Measurements from ENCODE around the gene RPL36. TPM values are rescaled to one million over a fixed set of nuclear protein-coding genes. Genes with fewer than 3 reads are reported as not detected.
A peak's percentile ranks its signal among the peaks of the same experiment; 100 is the strongest.

Gene RPL36
- total and polyA plus RNA-seq, 9 of the 15 experiments (the other 6 are each of a cell fraction or from before 2014, with no cell fraction given), result 350 to 3,412 (median 1,507) TPM

DNA sequence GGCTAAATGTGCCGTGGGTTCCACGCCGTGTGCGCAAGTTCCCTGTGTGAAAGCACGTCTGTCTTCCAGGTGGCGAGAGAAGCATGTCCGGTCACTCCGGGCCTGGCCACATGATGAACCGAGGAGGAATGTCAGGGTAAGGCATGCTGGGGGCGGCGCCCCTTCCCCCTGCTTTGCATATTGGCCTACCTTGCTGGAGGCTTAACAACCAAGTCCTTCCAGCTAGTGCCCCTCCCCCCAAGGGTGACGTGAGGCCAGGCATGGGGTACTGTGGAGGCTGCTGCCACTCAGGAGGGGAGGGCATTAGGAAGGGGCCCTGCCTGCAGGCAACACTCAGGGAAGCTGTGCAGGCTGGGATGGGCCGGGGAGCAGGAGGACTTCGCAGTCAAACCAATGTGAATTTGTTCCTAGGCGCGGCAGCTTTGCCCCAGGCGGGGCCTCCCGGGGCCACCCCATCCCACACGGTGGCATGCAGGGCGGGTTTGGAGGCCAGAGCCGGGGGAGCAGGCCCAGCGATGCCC lies 22.3 kb upstream of the RPL36 start:
- H3K9me1 ChIP-seq (ENCODE audit: control insufficient read depth, insufficient read depth, low read length), result peaks cover 2% of the 10 kb centered on the region
- peak overlapping the region in 1 of 2 experiments; percentile 18; a peak in 1 of 4 replicates for H3K9ac ChIP-seq (ENCODE audit: insufficient read depth in 1 of 2, low read depth in 2 of 2, low read length in 2 of 2)
- no peak overlapping the region for H3K4me3 ChIP-seq
- no peak overlapping the region for H3K27ac ChIP-seq (ENCODE audit: extremely low read depth, low read depth, low read length)
- no peaks in the 10 kb centered on the region for H3K79me2 ChIP-seq (ENCODE audit: control insufficient read depth, insufficient read depth, low read length)
- peaks cover 0 to 9% of the 10 kb centered on the region in 2 experiments; a peak in 2 of 5 replicates for H3K4me1 ChIP-seq (replicated peaks in 1 of 2; ENCODE audit: control insufficient read depth in 2 of 2, insufficient read depth in 2 of 2, low read length in 2 of 2)
- intact Hi-C loops (cut with micrococcal nuclease) (no loop called here), in situ Hi-C loops (cut with MboI) (no loop called here)
- peaks cover 70% of the 10 kb centered on the region for H3K36me3 ChIP-seq (ENCODE audit: control insufficient read depth, insufficient read depth, low read length)
- no peak overlapping the region for H3K4me2 ChIP-seq (ENCODE audit: insufficient read depth, low read length)
- H3K9me3 ChIP-seq (replicated peaks; ENCODE audit: control insufficient read depth, insufficient read depth, low read depth, low read length), result no peaks in the 10 kb centered on the region
- no peaks in the 10 kb centered on the region; the same call in 1 of the 2 replicates for H4K20me1 ChIP-seq (replicated peaks; ENCODE audit: control insufficient read depth, insufficient read depth, low read length)
- ATAC-seq (no peak; the same call in 1 of the 3 replicates), FAIRE-seq (no peak), DNase-seq (ENCODE audit: extremely low read depth in 1 of 4, low spot score in 3 of 4) (peak in 1 of 4 experiments; percentile 38)
- 95% methylated on average over 17 of the region's 22 CpGs for WGBS (ENCODE audit: insufficient coverage, low coverage, missing lambda C conversion rate)
- CTCF ChIA-PET (ENCODE audit: low intra/inter-chr PET ratio), result no interaction called here
- no peaks in the 10 kb centered on the region for H3K27me3 ChIP-seq (ENCODE audit: control insufficient read depth in 2 of 2, insufficient read depth in 2 of 2, low read length in 2 of 2)
- TF ChIP-seq POLR2G (IDR thresholded peaks at IDR 0.05; ENCODE audit: low read depth, low read length) (peak; percentile 62), ZNF586 (CRISPR knock-in tag; conservative IDR thresholded peaks at IDR 0.05) (no peak), RBM22 (IDR thresholded peaks at IDR 0.05; ENCODE audit: low read depth, low read length, poor library complexity, severe bottlenecking) (peak; percentile 74), SUPT5H (IDR thresholded peaks at IDR 0.05) (peak; percentile 33; the same call in 1 of the 2 replicates)
- BruUV-seq (replicated peaks), result TSS peak; percentile 22
- H2AFZ ChIP-seq (ENCODE audit: low read depth, low read length), result no peak overlapping the region
- POLR2A ChIA-PET, result interaction anchor here (0.6 to 1.2 kb wide), 2 partner anchors 9 to 82 kb away, joined by 3 read pairs; no protein-coding TSS in a partner anchor

GRCh38 chr19:5669212-5669611 lies 20.9 kb upstream of the RPL36 start:
- Histone ChIP-seq H3K4me2 (ENCODE audit: insufficient read depth, low read length) (no peak overlapping the region), H3K27me3 (ENCODE audit: control insufficient read depth in 2 of 2, insufficient read depth in 2 of 2, low read length in 2 of 2) (no peaks in the 10 kb centered on the region), H3K27ac (ENCODE audit: extremely low read depth, low read depth, low read length) (no peak overlapping the region), H3K9me1 (ENCODE audit: control insufficient read depth, insufficient read depth, low read length) (peaks cover 2% of the 10 kb centered on the region), H4K20me1 (replicated peaks; ENCODE audit: control insufficient read depth, insufficient read depth, low read length) (no peaks in the 10 kb centered on the region; the same call in 1 of the 2 replicates), H3K4me1 (replicated peaks in 1 of 2; ENCODE audit: control insufficient read depth in 2 of 2, insufficient read depth in 2 of 2, low read length in 2 of 2) (peaks cover 0 to 9% of the 10 kb centered on the region in 2 experiments; a peak in 2 of 5 replicates), H3K36me3 (ENCODE audit: control insufficient read depth, insufficient read depth, low read length) (peaks cover 57% of the 10 kb centered on the region), H2AFZ (ENCODE audit: low read depth, low read length) (no peak overlapping the region), H3K9me3 (replicated peaks; ENCODE audit: control insufficient read depth, insufficient read depth, low read depth, low read length) (no peaks in the 10 kb centered on the region), H3K79me2 (ENCODE audit: control insufficient read depth, insufficient read depth, low read length) (no peaks in the 10 kb centered on the region), H3K4me3 (no peak overlapping the region), H3K9ac (ENCODE audit: insufficient read depth in 1 of 2, low read depth in 2 of 2, low read length in 2 of 2) (no peak overlapping the region)
- no TSS peak for BruUV-seq (replicated peaks)
- 81% methylated on average over 11 of the region's 11 CpGs for WGBS (ENCODE audit: insufficient coverage, low coverage, missing lambda C conversion rate)
- ChIA-PET CTCF (ENCODE audit: low intra/inter-chr PET ratio) (interaction anchor here (0.6 kb wide), 1 partner anchor 12 kb away, joined by 6 read pairs; the partner anchor contains the start of gene HSD11B1L), POLR2A (interaction anchor here (1.1 kb wide), 1 partner anchor 8 kb away, joined by 3 read pairs; no protein-coding TSS in a partner anchor)
- in situ Hi-C loops (cut with MboI), result no loop called here
- intact Hi-C loops (cut with micrococcal nuclease), result no loop called here
- ATAC-seq (no peak; the same call in 1 of the 3 replicates), FAIRE-seq (no peak), DNase-seq (ENCODE audit: extremely low read depth in 1 of 4, low spot score in 3 of 4) (no peak)
- TF ChIP-seq POLR2A (conservative IDR thresholded peaks at IDR 0.05) (peak; percentile 39; the same call in 1 of the 2 replicates), POLR2AphosphoS5 (IDR thresholded peaks at IDR 0.05; ENCODE audit: control insufficient read depth, insufficient read depth, low read depth, low read length) (peak; percentile 57; the same call in 1 of the 2 replicates), KAT2B (IDR thresholded peaks at IDR 0.05; ENCODE audit: low read depth, low read length) (no peak), MYNN (IDR thresholded peaks at IDR 0.05) (no peak), MYNN (CRISPR knock-in tag; IDR thresholded peaks at IDR 0.05) (no peak), RBM15 (IDR thresholded peaks at IDR 0.05; ENCODE audit: insufficient read depth, low read length) (no peak)
- TF ChIP-seq, protein P1, sequence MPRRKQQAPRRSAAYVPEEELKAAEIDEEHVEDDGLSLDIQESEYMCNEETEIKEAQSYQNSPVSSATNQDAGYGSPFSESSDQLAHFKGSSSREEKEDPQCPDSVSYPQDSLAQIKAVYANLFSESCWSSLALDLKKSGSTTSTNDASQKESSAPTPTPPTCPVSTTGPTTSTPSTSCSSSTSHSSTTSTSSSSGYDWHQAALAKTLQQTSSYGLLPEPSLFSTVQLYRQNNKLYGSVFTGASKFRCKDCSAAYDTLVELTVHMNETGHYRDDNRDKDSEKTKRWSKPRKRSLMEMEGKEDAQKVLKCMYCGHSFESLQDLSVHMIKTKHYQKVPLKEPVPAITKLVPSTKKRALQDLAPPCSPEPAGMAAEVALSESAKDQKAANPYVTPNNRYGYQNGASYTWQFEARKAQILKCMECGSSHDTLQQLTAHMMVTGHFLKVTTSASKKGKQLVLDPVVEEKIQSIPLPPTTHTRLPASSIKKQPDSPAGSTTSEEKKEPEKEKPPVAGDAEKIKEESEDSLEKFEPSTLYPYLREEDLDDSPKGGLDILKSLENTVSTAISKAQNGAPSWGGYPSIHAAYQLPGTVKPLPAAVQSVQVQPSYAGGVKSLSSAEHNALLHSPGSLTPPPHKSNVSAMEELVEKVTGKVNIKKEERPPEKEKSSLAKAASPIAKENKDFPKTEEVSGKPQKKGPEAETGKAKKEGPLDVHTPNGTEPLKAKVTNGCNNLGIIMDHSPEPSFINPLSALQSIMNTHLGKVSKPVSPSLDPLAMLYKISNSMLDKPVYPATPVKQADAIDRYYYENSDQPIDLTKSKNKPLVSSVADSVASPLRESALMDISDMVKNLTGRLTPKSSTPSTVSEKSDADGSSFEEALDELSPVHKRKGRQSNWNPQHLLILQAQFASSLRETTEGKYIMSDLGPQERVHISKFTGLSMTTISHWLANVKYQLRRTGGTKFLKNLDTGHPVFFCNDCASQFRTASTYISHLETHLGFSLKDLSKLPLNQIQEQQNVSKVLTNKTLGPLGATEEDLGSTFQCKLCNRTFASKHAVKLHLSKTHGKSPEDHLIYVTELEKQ (CRISPR knock-in tag; IDR thresholded peaks at IDR 0.05), result no peak
- TF ChIP-seq, protein P2, sequence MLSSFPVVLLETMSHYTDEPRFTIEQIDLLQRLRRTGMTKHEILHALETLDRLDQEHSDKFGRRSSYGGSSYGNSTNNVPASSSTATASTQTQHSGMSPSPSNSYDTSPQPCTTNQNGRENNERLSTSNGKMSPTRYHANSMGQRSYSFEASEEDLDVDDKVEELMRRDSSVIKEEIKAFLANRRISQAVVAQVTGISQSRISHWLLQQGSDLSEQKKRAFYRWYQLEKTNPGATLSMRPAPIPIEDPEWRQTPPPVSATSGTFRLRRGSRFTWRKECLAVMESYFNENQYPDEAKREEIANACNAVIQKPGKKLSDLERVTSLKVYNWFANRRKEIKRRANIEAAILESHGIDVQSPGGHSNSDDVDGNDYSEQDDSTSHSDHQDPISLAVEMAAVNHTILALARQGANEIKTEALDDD (IDR thresholded peaks at IDR 0.05), result no peak

Measured in K562 (cell line).